HCT116 (cell line): ENCODE data around the gene METTL25B.
A peak's percentile ranks its signal among the peaks of the same experiment; 100 is the strongest.

Experiments
- POLR2A ChIP-seq: IDR thresholded peaks from 2 replicates; pipeline ENCODE4 v1.7.0; 2011; ENCODE audit warnings: borderline replicate concordance; ENCODE audit not compliant: insufficient read depth, insufficient read length; ENCODE audit errors: extremely low read depth
- ZNF274 ChIP-seq: fragments of 200-500 bp; sonication (Bioruptor generic); IDR thresholded peaks from 2 replicates; pipeline ENCODE4 v1.6.1; 2014; ENCODE audit warnings: mild to moderate bottlenecking, low read depth, low read length, inconsistent platforms
- TF ChIP-seq, protein P1 (sequence below): IDR thresholded peaks from 2 replicates; pipeline ENCODE4 v1.6.1; 2012
- TF ChIP-seq, protein P2 (sequence below), 3 experiments: fragments of 200-600 bp in 1 of 3; sonication (generic) in 1 of 3; IDR thresholded peaks in 2 of 3; conservative IDR thresholded peaks in 1 of 3; 2 replicates each; pipeline ENCODE4 v1.5.1; 2012 to 2017; ENCODE audit warnings: low read depth in 2 of 3, low read length in 2 of 3, antibody characterized with exemption in 1 of 3, borderline replicate concordance in 1 of 3, control low read depth in 1 of 3, mild to moderate bottlenecking in 1 of 3, mixed read lengths in 1 of 3, mixed run types in 1 of 3, moderate library complexity in 1 of 3; ENCODE audit not compliant: insufficient read depth in 1 of 3

DNA sequence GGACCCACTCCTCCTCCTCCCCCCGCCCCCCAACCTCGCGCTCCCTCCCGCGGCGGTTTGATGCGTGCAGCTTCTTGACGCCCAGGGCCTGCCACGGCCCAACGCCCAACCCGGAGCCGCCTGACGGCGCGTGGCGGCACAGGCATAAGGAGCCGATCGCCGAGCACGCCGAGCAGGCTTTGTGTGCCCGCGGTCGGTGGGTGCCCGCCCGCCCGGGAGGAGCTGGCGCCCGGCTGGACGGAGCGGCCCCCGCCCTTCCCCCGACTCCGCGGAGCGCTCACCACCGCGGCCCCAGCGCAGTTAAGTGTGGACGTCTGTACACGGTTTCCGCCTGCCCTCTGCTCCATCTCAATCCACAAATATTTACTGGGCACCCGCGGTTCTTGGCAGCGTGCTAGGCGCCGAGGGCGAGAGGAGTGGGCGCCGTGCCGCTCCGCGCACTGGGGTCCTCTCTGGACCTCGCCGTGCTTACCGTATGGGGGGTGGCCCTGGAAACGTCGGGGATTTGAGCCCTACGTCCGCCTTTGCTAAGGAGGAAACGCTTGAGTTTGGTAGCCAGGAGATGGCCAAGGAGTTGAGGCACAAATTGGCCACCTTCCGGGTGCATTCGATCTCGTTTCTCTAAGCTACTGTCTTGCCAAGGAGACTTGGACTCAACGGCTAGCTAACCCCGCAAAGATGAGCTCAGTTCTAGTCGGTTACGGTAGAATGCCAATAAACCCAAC is 23.6 kb downstream of the METTL25B start:
- TF ChIP-seq, protein P1, sequence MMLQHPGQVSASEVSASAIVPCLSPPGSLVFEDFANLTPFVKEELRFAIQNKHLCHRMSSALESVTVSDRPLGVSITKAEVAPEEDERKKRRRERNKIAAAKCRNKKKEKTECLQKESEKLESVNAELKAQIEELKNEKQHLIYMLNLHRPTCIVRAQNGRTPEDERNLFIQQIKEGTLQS: no peak
- TF ChIP-seq POLR2A (peak; percentile 49), ZNF274 (no peak)
- TF ChIP-seq, protein P2, sequence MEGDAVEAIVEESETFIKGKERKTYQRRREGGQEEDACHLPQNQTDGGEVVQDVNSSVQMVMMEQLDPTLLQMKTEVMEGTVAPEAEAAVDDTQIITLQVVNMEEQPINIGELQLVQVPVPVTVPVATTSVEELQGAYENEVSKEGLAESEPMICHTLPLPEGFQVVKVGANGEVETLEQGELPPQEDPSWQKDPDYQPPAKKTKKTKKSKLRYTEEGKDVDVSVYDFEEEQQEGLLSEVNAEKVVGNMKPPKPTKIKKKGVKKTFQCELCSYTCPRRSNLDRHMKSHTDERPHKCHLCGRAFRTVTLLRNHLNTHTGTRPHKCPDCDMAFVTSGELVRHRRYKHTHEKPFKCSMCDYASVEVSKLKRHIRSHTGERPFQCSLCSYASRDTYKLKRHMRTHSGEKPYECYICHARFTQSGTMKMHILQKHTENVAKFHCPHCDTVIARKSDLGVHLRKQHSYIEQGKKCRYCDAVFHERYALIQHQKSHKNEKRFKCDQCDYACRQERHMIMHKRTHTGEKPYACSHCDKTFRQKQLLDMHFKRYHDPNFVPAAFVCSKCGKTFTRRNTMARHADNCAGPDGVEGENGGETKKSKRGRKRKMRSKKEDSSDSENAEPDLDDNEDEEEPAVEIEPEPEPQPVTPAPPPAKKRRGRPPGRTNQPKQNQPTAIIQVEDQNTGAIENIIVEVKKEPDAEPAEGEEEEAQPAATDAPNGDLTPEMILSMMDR (IDR thresholded peaks at IDR 0.05 in 2 of 3, conservative IDR thresholded peaks at IDR 0.05 in 1 of 3; ENCODE audit: borderline replicate concordance in 1 of 3, insufficient read depth in 1 of 3, low read depth in 2 of 3, low read length in 2 of 3): no peak
